CD8-positive, alpha-beta memory T cell (primary cell): ENCODE data around the gene DMPK. TPM values are rescaled to one million over a fixed set of nuclear protein-coding genes. Genes with fewer than 3 reads are reported as not detected.
"Not testable (repeated sequence)": the region's sequence is repeated elsewhere in the genome, so short reads cannot be mapped to it uniquely, and the experiment has no call there.

Source experiments
- CTCF ChIA-PET: fragments of 350-600 bp; sonication (Branson Sonifier 250); formaldehyde crosslinking; loops from one replicate; lab custom pipeline; 2021; ENCODE audit warnings: antibody characterized with exemption; lab: Charles Lee
- POLR2A ChIA-PET: fragments of 350-600 bp; sonication (Branson Sonifier 250); formaldehyde crosslinking; loops from one replicate; lab custom pipeline; 2021; ENCODE audit warnings: antibody characterized with exemption; lab: Charles Lee
- DNase-seq, 5 donors: peaks; one replicate each; pipeline versions ENCODE4 v3.0.0 to v3.0.0-alpha.2; 2020 to 2022; ENCODE audit warnings: mixed read lengths in 1 of 5
- H3K27ac ChIP-seq: one replicate; pipeline ENCODE4 v1.7.0; 2013; ENCODE audit warnings: low read depth, mild to moderate bottlenecking, low read length, moderate library complexity
- H3K27me3 ChIP-seq: 2 replicates; pipeline ENCODE4 v1.7.0; 2013; ENCODE audit warnings: low read length, mild to moderate bottlenecking; ENCODE audit not compliant: insufficient read depth, poor library complexity, severe bottlenecking
- H3K36me3 ChIP-seq: 2 replicates; pipeline ENCODE4 v1.7.0; 2013; ENCODE audit warnings: mild to moderate bottlenecking, low read length, moderate library complexity; ENCODE audit not compliant: insufficient read depth
- H3K4me1 ChIP-seq: 2 replicates; pipeline ENCODE4 v1.7.0; 2013; ENCODE audit warnings: mild to moderate bottlenecking, low read length, moderate library complexity; ENCODE audit not compliant: insufficient read depth
- H3K4me3 ChIP-seq: 2 replicates; pipeline ENCODE4 v1.7.0; 2013; ENCODE audit warnings: mild to moderate bottlenecking, low read length
- H3K9me3 ChIP-seq: 2 replicates; pipeline ENCODE4 v1.7.0; 2013; ENCODE audit warnings: mild to moderate bottlenecking, low read length
- H3K27ac Mint-ChIP-seq, 8 donors: one replicate each; pipeline ENCODE4 v1.8.0; 2020 to 2021; ENCODE audit warnings: mixed read lengths in 8 of 8, mild to moderate bottlenecking in 6 of 8, inconsistent platforms in 3 of 8, moderate library complexity in 3 of 8
- H3K27me3 Mint-ChIP-seq, 2 donors: one replicate each; pipeline ENCODE4 v1.8.0; 2020 to 2021; ENCODE audit warnings: mixed read lengths in 2 of 2, mild to moderate bottlenecking in 1 of 2, moderate library complexity in 1 of 2
- H3K36me3 Mint-ChIP-seq, 3 donors: one replicate each; pipeline ENCODE4 v1.8.0; 2020 to 2021; ENCODE audit warnings: mixed read lengths in 3 of 3, inconsistent platforms in 1 of 3, mild to moderate bottlenecking in 1 of 3
- H3K4me1 Mint-ChIP-seq, 3 donors: one replicate each; pipeline ENCODE4 v1.8.0; 2020 to 2021; ENCODE audit warnings: mixed read lengths in 3 of 3, inconsistent platforms in 1 of 3, mild to moderate bottlenecking in 1 of 3
- H3K4me3 Mint-ChIP-seq, 7 donors: one replicate each; pipeline ENCODE4 v1.8.0; 2020 to 2021; ENCODE audit warnings: mixed read lengths in 7 of 7, mild to moderate bottlenecking in 6 of 7, moderate library complexity in 4 of 7, inconsistent platforms in 2 of 7
- H3K9me3 Mint-ChIP-seq, 5 donors: one replicate each; pipeline ENCODE4 v1.8.0; 2020 to 2022; ENCODE audit warnings: mixed read lengths in 5 of 5, mild to moderate bottlenecking in 3 of 5, moderate library complexity in 2 of 5, inconsistent platforms in 1 of 5
- polyA plus RNA-seq: library from polyadenylated mRNA; unstranded; fragments of 300-500 nt; fragmentation: Illumina TruSeq; gene quantifications from one replicate; pipeline ENCODE4 v1.2.3, GENCODE V29; 2021
- total RNA-seq, 2 experiments: library from RNA; stranded (reverse); gene quantifications; one replicate each; pipeline ENCODE4 v1.2.3, GENCODE V29; 2021

DMPK gene
- total and polyA plus RNA-seq, 3 experiments from 2014 or later, result 1.6 to 28.2 (median 27.1) TPM

DNA sequence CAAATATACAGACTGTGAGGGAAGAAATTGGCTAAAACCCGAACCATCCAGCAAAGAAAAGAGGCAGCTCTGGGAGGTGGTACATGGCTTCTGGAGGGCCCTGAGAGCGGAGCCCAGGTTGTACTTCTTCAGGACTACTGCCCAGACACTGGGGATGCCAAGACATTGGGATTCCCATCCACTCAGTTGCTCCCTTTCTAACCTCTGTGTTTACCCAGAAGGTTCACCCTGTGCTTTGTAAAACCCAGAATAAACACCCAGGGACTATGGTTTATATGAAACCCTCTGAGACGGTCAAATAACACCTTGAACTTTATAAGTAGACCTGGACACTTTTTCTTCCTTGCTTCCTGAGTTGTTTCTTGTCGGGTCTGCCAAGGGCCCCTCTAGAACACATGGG lies 39.3 kb downstream of the DMPK start:
- H3K27ac ChIP-seq, result no peak overlapping the region
- no peak overlapping the region for H3K4me3 ChIP-seq
- DNase-seq, result no peak
- ChIA-PET POLR2A (no interaction called here), CTCF (no interaction called here)
- Mint-ChIP-seq H3K36me3 (no peaks in the 10 kb centered on the region), H3K4me1 (no peaks in the 10 kb centered on the region), H3K4me3 (no peak overlapping the region), H3K27me3 (peaks cover 20 to 29% of the 10 kb centered on the region in 2 donors), H3K9me3 (no peaks in the 10 kb centered on the region), H3K27ac (no peak overlapping the region)
- H3K27me3 ChIP-seq, result no peaks in the 10 kb centered on the region
- H3K36me3 ChIP-seq, result no peaks in the 10 kb centered on the region
- no peaks in the 10 kb centered on the region for H3K4me1 ChIP-seq
- H3K9me3 ChIP-seq, result no peaks in the 10 kb centered on the region

- CTCF ChIA-PET, result no interaction called here
Observed at GRCh38 chr19:45739498-45740439, 42.5 kb downstream of the DMPK start.

GRCh38 chr19:45733160-45733810 lies 49.0 kb downstream of the DMPK start, which contains the start of gene MEIOSIN:
TSS of gene MEIOSIN (plus strand) at chr19:45733439. CDS start at chr19:45735377, 1,938 bp downstream.
- H3K36me3 Mint-ChIP-seq, result peaks cover 0 to 5% (median under 1%) of the 10 kb centered on the region in 3 donors
- DNase-seq, result no peak
- peaks cover 15 to 20% (median 19%) of the 10 kb centered on the region in 3 donors for H3K4me1 Mint-ChIP-seq
- H3K4me3 Mint-ChIP-seq, result peak within 1 kb of the TSS in 5 of 7 donors; percentile 12 to 72 (median 38)
- Histone ChIP-seq H3K4me1 (peaks cover 22% of the 10 kb centered on the region), H3K27ac (no peak within 1 kb of the TSS), H3K9me3 (no peaks in the 10 kb centered on the region), H3K27me3 (no peaks in the 10 kb centered on the region), H3K36me3 (no peaks in the 10 kb centered on the region), H3K4me3 (no peak within 1 kb of the TSS)
- POLR2A ChIA-PET, result no interaction called here
- peaks cover 2 to 4% of the 10 kb centered on the region in 2 donors for H3K27me3 Mint-ChIP-seq
- H3K27ac Mint-ChIP-seq, result peak within 1 kb of the TSS in 3 of 8 donors; percentile 21 to 38 (median 28)
- no peaks in the 10 kb centered on the region for H3K9me3 Mint-ChIP-seq
- CTCF ChIA-PET, result interaction anchor here (1.4 kb wide), 1 partner anchor 8 kb away, joined by 3 read pairs; no protein-coding TSS in a partner anchor

More at GRCh38 chr19:45739498-45740439, 42.5 kb downstream of the DMPK start:
- Mint-ChIP-seq H3K4me1 (no peaks in the 10 kb centered on the region), H3K36me3 (no peaks in the 10 kb centered on the region), H3K4me3 (no peak overlapping the region), H3K9me3 (no peaks in the 10 kb centered on the region), H3K27ac (no peak overlapping the region), H3K27me3 (peaks cover 6 to 19% of the 10 kb centered on the region in 2 donors)
- no peak overlapping the region for H3K4me3 ChIP-seq
- H3K27me3 ChIP-seq, result no peaks in the 10 kb centered on the region
- no peak for DNase-seq
- peak overlapping the region; percentile 45 for H3K27ac ChIP-seq
- H3K4me1 ChIP-seq, result no peaks in the 10 kb centered on the region
- POLR2A ChIA-PET, result no interaction called here
- H3K9me3 ChIP-seq, result no peaks in the 10 kb centered on the region
- H3K36me3 ChIP-seq, result no peaks in the 10 kb centered on the region

- DNase-seq, result peak; percentile 85 to 94 (median 90)
- H3K27ac ChIP-seq, result peak within 1 kb of the TSS; percentile 81
- ChIA-PET POLR2A (interaction anchor here (0.5 to 2.5 kb wide), 8 partner anchors 13 to 1695 kb away, joined by 3 to 19 read pairs (median 4); partner anchors contain the start of genes QPCTL, SIX5 and SNRPD2), CTCF (interaction anchor here (0.7 to 1.6 kb wide), 8 partner anchors 13 to 815 kb away, joined by 3 to 4 read pairs (median 4); partner anchors contain the start of genes QPCTL and SNRPD2)
- peak within 1 kb of the TSS; percentile 16 to 99 (median 90) for H3K27ac Mint-ChIP-seq
- no peaks in the 10 kb centered on the region for H3K9me3 Mint-ChIP-seq
- H3K9me3 ChIP-seq, result no peaks in the 10 kb centered on the region
- H3K4me1 Mint-ChIP-seq, result peaks cover 23 to 38% (median 37%) of the 10 kb centered on the region in 3 donors
- peak within 1 kb of the TSS; percentile 82 to 99 (median 94) for H3K4me3 Mint-ChIP-seq
- peaks cover 0 to 12% (median 1%) of the 10 kb centered on the region in 3 donors for H3K36me3 Mint-ChIP-seq
- H3K27me3 Mint-ChIP-seq, result peaks cover 0 to 1% of the 10 kb centered on the region in 2 donors
- no peaks in the 10 kb centered on the region for H3K36me3 ChIP-seq
- H3K4me1 ChIP-seq, result peaks cover 27% of the 10 kb centered on the region
- no peaks in the 10 kb centered on the region for H3K27me3 ChIP-seq
- H3K4me3 ChIP-seq, result peak within 1 kb of the TSS; percentile 88
Observed at GRCh38 chr19:45730368-45731288, 51.7 kb downstream of the DMPK start, which contains the start of gene FBXO46. TSS of gene FBXO46 (minus strand) at chr19:45730896. CDS start at chr19:45713495, 17,401 bp downstream.

GRCh38 chr19:45729800-45730290 lies 52.4 kb downstream of the DMPK start:
- CTCF ChIA-PET, result interaction anchor here (0.5 to 1.6 kb wide), 3 partner anchors 13 to 305 kb away, joined by 3 to 4 read pairs (median 4); no protein-coding TSS in a partner anchor
- Mint-ChIP-seq H3K27ac (peak overlapping the region; percentile 16 to 94 (median 88)), H3K27me3 (peaks cover 0 to 1% of the 10 kb centered on the region in 2 donors), H3K4me3 (peak overlapping the region; percentile 82 to 99 (median 94)), H3K4me1 (peaks cover 23 to 38% (median 37%) of the 10 kb centered on the region in 3 donors), H3K9me3 (no peaks in the 10 kb centered on the region), H3K36me3 (peaks cover 0 to 12% (median 1%) of the 10 kb centered on the region in 3 donors)
- Histone ChIP-seq H3K36me3 (no peaks in the 10 kb centered on the region), H3K4me3 (peak overlapping the region; percentile 88), H3K27me3 (no peaks in the 10 kb centered on the region), H3K27ac (peak overlapping the region; percentile 81), H3K4me1 (peaks cover 27% of the 10 kb centered on the region), H3K9me3 (no peaks in the 10 kb centered on the region)
- POLR2A ChIA-PET, result interaction anchor here (0.5 to 2.5 kb wide), 3 partner anchors 12 to 831 kb away, joined by 4 to 19 read pairs (median 6); partner anchors contain the start of genes QPCTL and SNRPD2
- DNase-seq, result no peak

GRCh38 chr19:45728683-45729082 lies 53.6 kb downstream of the DMPK start:
- H3K36me3 ChIP-seq, H3K9me3 ChIP-seq, H3K27ac ChIP-seq, H3K27ac Mint-ChIP-seq, DNase-seq, POLR2A ChIA-PET, H3K27me3 Mint-ChIP-seq, H3K4me3 ChIP-seq, H3K27me3 ChIP-seq, H3K9me3 Mint-ChIP-seq, CTCF ChIA-PET: not testable (repeated sequence)
- H3K36me3 Mint-ChIP-seq, result peaks cover 0 to 19% (median 4%) of the 10 kb centered on the region in 3 donors
- peaks cover 27 to 44% (median 44%) of the 10 kb centered on the region in 3 donors for H3K4me1 Mint-ChIP-seq
- H3K4me1 ChIP-seq, result peaks cover 27% of the 10 kb centered on the region
- peak overlapping the region in 3 of 7 donors; percentile 20 to 86 (median 73) for H3K4me3 Mint-ChIP-seq

DNA sequence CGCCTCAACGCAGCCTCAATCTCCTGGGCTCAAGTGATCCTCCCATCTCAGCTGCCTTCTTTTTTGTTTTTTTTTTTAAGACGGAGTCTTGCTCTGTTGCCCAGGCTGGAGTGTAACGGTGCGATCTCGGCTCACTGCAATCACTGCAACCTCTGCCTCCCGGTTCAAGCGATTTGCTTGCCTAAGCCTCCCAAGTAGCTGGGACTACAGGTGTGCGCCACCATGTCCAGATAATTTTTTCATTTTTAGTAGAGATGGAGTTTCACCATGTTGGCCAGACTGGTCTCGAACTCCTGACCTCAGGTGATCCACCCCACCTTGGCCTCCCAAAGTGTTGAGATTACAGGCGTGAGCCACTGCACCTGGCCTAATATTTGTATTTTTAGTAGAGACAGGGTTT lies 62.2 kb downstream of the DMPK start:
- H3K27me3 Mint-ChIP-seq, H3K9me3 Mint-ChIP-seq, H3K27me3 ChIP-seq, H3K4me3 ChIP-seq, H3K27ac ChIP-seq, H3K36me3 ChIP-seq, DNase-seq, H3K9me3 ChIP-seq, POLR2A ChIA-PET, CTCF ChIA-PET: not testable (repeated sequence)
- H3K4me3 Mint-ChIP-seq, result peak overlapping the region in 3 of 7 donors; percentile 32 to 78 (median 60)
- peaks cover 38 to 54% (median 51%) of the 10 kb centered on the region in 3 donors for H3K4me1 Mint-ChIP-seq
- peaks cover 21% of the 10 kb centered on the region for H3K4me1 ChIP-seq
- peak overlapping the region in 1 of 8 donors; percentile 29 for H3K27ac Mint-ChIP-seq
- H3K36me3 Mint-ChIP-seq, result peaks cover 0 to 41% (median 11%) of the 10 kb centered on the region in 3 donors
